ENCODE measurements around the gene CYP4A22.
A peak's percentile ranks its signal among the peaks of the same experiment; 100 is the strongest.
"Not testable (repeated sequence)": the region's sequence is repeated elsewhere in the genome, so short reads cannot be mapped to it uniquely, and the experiment has no call there.

Gene CYP4A22

GRCh38 chr1:47157957-47158356 is 20.7 kb downstream of the CYP4A22 start:
- not testable (repeated sequence) for FAIRE-seq

- no peak for FAIRE-seq
Observed at GRCh38 chr1:47160716-47161115, 23.5 kb downstream of the CYP4A22 start.

- no peak for FAIRE-seq
Observed at GRCh38 chr1:47161298-47162040, 24.2 kb downstream of the CYP4A22 start.

- no peak for FAIRE-seq
Observed at GRCh38 chr1:47164552-47164951, 27.3 kb downstream of the CYP4A22 start.

GRCh38 chr1:47172782-47173181 is 35.5 kb downstream of the CYP4A22 start:
- no peak for FAIRE-seq

- no peak for FAIRE-seq
Observed at GRCh38 chr1:47174656-47175020, 37.4 kb downstream of the CYP4A22 start.

GRCh38 chr1:47175227-47175934 is 38.1 kb downstream of the CYP4A22 start:
- no peak for FAIRE-seq

GRCh38 chr1:47178020-47178419 is 40.8 kb downstream of the CYP4A22 start:
- FAIRE-seq: no peak

- no peak for FAIRE-seq
Observed at GRCh38 chr1:47178654-47179016, 41.4 kb downstream of the CYP4A22 start.

GRCh38 chr1:47179017-47179987 is 42.1 kb downstream of the CYP4A22 start:
- FAIRE-seq: peak; percentile 43

- FAIRE-seq: no peak
Observed at GRCh38 chr1:47179988-47180563, 42.8 kb downstream of the CYP4A22 start.

GRCh38 chr1:47180603-47181094 is 43.4 kb downstream of the CYP4A22 start:
- no peak for FAIRE-seq

- no peak for FAIRE-seq
Observed at GRCh38 chr1:47181095-47181954, 44.1 kb downstream of the CYP4A22 start.

GRCh38 chr1:47181955-47182675 is 44.9 kb downstream of the CYP4A22 start:
- no peak for FAIRE-seq

GRCh38 chr1:47182676-47183235 is 45.5 kb downstream of the CYP4A22 start:
- no peak for FAIRE-seq

- no peak for FAIRE-seq
Observed at GRCh38 chr1:47183308-47184089, 46.3 kb downstream of the CYP4A22 start.

GRCh38 chr1:47184090-47184821 is 47.0 kb downstream of the CYP4A22 start:
- no peak for FAIRE-seq

- FAIRE-seq: no peak
Observed at GRCh38 chr1:47184822-47185677, 47.8 kb downstream of the CYP4A22 start.
